PFSK-1 (cell line): ENCODE results near the gene FGD6.

Experiments used
- FOXP2 ChIP-seq: optimal IDR thresholded peaks from 2 replicates; pipeline ENCODE3; 2011; ENCODE audit warnings: borderline replicate concordance, control low read depth, inconsistent platforms; ENCODE audit not compliant: insufficient read depth; ENCODE audit errors: extremely low read length, extremely low read depth
- POLR2AphosphoS5 ChIP-seq: IDR thresholded peaks from 2 replicates; pipeline ENCODE4 v1.6.1; 2012; ENCODE audit warnings: low read depth, mild to moderate bottlenecking, control low read depth, low read length, moderate library complexity
- SIN3A ChIP-seq: IDR thresholded peaks from 2 replicates; pipeline ENCODE4 v1.6.1; 2012; ENCODE audit warnings: mild to moderate bottlenecking, low read length, moderate library complexity, borderline replicate concordance; ENCODE audit not compliant: insufficient read depth
- TAF1 ChIP-seq: IDR thresholded peaks from 2 replicates; pipeline ENCODE4 v1.6.1; 2012; ENCODE audit warnings: low read length, control low read depth, borderline replicate concordance; ENCODE audit not compliant: insufficient read depth
- TF ChIP-seq, protein P1 (sequence below), 2 experiments: IDR thresholded peaks; 2 replicates each; pipeline versions ENCODE4 v1.6.1 to v1.8.0; 2011 to 2012; ENCODE audit warnings: low read depth in 2 of 2, low read length in 2 of 2, control low read depth in 1 of 2, inconsistent platforms in 1 of 2, mild to moderate bottlenecking in 1 of 2, moderate library complexity in 1 of 2; ENCODE audit not compliant: insufficient read depth in 1 of 2

DNA sequence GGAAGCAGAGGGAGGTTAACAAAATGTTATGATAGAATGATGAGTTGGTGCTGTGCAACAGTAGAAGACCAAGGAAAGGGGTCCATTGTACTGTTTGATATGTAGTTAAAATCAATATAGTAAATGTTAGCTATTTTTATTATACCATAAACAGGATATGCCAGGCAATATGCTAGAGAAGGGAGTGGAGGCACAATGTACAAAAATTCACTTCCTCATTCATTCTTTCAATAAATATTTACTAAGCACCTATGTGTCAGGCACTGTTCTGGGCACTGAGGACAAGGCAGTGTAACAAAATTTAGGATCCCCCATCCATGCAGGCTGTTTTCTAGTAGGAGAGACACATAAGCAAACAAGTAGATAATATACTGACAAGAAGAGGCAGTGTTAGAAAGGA lies 25.0 kb downstream of the FGD6 start:
- TF ChIP-seq POLR2AphosphoS5 = no peak
- TF ChIP-seq, protein P1, sequence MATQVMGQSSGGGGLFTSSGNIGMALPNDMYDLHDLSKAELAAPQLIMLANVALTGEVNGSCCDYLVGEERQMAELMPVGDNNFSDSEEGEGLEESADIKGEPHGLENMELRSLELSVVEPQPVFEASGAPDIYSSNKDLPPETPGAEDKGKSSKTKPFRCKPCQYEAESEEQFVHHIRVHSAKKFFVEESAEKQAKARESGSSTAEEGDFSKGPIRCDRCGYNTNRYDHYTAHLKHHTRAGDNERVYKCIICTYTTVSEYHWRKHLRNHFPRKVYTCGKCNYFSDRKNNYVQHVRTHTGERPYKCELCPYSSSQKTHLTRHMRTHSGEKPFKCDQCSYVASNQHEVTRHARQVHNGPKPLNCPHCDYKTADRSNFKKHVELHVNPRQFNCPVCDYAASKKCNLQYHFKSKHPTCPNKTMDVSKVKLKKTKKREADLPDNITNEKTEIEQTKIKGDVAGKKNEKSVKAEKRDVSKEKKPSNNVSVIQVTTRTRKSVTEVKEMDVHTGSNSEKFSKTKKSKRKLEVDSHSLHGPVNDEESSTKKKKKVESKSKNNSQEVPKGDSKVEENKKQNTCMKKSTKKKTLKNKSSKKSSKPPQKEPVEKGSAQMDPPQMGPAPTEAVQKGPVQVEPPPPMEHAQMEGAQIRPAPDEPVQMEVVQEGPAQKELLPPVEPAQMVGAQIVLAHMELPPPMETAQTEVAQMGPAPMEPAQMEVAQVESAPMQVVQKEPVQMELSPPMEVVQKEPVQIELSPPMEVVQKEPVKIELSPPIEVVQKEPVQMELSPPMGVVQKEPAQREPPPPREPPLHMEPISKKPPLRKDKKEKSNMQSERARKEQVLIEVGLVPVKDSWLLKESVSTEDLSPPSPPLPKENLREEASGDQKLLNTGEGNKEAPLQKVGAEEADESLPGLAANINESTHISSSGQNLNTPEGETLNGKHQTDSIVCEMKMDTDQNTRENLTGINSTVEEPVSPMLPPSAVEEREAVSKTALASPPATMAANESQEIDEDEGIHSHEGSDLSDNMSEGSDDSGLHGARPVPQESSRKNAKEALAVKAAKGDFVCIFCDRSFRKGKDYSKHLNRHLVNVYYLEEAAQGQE (IDR thresholded peaks at IDR 0.05; ENCODE audit: insufficient read depth in 1 of 2, low read depth in 2 of 2, low read length in 2 of 2) = no peak
- TF ChIP-seq SIN3A = no peak
- no peak for TF ChIP-seq TAF1
- TF ChIP-seq FOXP2 = no peak
